Activated CD4-positive, alpha-beta memory T cell treated with anti-CD3 and anti-CD28 coated beads, Interleukin-2, amount 10 ng/mL, durations not matched to agents 7 days and 5 days (primary cell): Measurements from ENCODE around the gene TNNT2. TPM values are rescaled to one million over a fixed set of nuclear protein-coding genes. Genes with fewer than 3 reads are reported as not detected.

Experiments used
- CTCF ChIA-PET: fragments of 350-600 bp; sonication (Branson Sonifier 250); formaldehyde crosslinking; loops from one replicate; lab custom pipeline; 2021; ENCODE audit warnings: antibody characterized with exemption, inconsistent platforms; lab: Charles Lee
- POLR2A ChIA-PET: fragments of 350-600 bp; sonication (Branson Sonifier 250); formaldehyde crosslinking; loops from one replicate; lab custom pipeline; 2021; ENCODE audit warnings: antibody characterized with exemption; lab: Charles Lee
- DNase-seq: peaks from one replicate; pipeline ENCODE4 v3.0.0-alpha.2; 2020
- H3K27ac Mint-ChIP-seq: one replicate; pipeline ENCODE4 v1.8.0; 2021; ENCODE audit warnings: mild to moderate bottlenecking, mixed read lengths
- H3K27me3 Mint-ChIP-seq: one replicate; pipeline ENCODE4 v1.8.0; 2021; ENCODE audit warnings: mixed read lengths
- H3K36me3 Mint-ChIP-seq: one replicate; pipeline ENCODE4 v1.8.0; 2021; ENCODE audit warnings: low read depth, mixed read lengths
- H3K4me1 Mint-ChIP-seq: one replicate; pipeline ENCODE4 v1.8.0; 2021; ENCODE audit warnings: mixed read lengths
- H3K4me3 Mint-ChIP-seq: one replicate; pipeline ENCODE4 v1.8.0; 2021; ENCODE audit warnings: mild to moderate bottlenecking, mixed read lengths
- H3K9me3 Mint-ChIP-seq: one replicate; pipeline ENCODE4 v1.8.0; 2021; ENCODE audit warnings: mixed read lengths
- total RNA-seq, 2 experiments: library from RNA; stranded (reverse); gene quantifications; one replicate each; pipeline ENCODE4 v1.2.3, GENCODE V29; 2021

TNNT2 gene
- total RNA-seq, 2 experiments from 2014 or later, result not detected

GRCh38 chr1:201318504-201319340 lies 58.8 kb downstream of the TNNT2 start:
- no peak overlapping the region for H3K27ac Mint-ChIP-seq

GRCh38 chr1:201317551-201317950 lies 59.9 kb downstream of the TNNT2 start:
- ChIA-PET CTCF (no interaction called here), POLR2A (no interaction called here)
- DNase-seq, result no peak
- no peak overlapping the region for H3K4me3 Mint-ChIP-seq
- no peaks in the 10 kb centered on the region for H3K36me3 Mint-ChIP-seq
- H3K9me3 Mint-ChIP-seq, result no peaks in the 10 kb centered on the region
- no peak overlapping the region for H3K27ac Mint-ChIP-seq
- no peaks in the 10 kb centered on the region for H3K4me1 Mint-ChIP-seq
- H3K27me3 Mint-ChIP-seq, result peaks cover 10% of the 10 kb centered on the region

More at GRCh38 chr1:201318504-201319340, 58.8 kb downstream of the TNNT2 start:
- Mint-ChIP-seq H3K9me3 (no peaks in the 10 kb centered on the region), H3K36me3 (no peaks in the 10 kb centered on the region), H3K27me3 (peaks cover 10% of the 10 kb centered on the region), H3K4me3 (no peak overlapping the region), H3K4me1 (no peaks in the 10 kb centered on the region)
- CTCF ChIA-PET, result no interaction called here
- no peak for DNase-seq
- POLR2A ChIA-PET, result no interaction called here

GRCh38 chr1:201316556-201316955 lies 60.9 kb downstream of the TNNT2 start:
- no peak for DNase-seq
- H3K27ac Mint-ChIP-seq, result no peak overlapping the region
- no peaks in the 10 kb centered on the region for H3K9me3 Mint-ChIP-seq
- no peak overlapping the region for H3K4me3 Mint-ChIP-seq
- no peaks in the 10 kb centered on the region for H3K36me3 Mint-ChIP-seq
- ChIA-PET CTCF (interaction anchor here (1.4 kb wide), 1 partner anchor 10 kb away, joined by 3 read pairs; no protein-coding TSS in a partner anchor), POLR2A (no interaction called here)
- H3K4me1 Mint-ChIP-seq, result no peaks in the 10 kb centered on the region
- peaks cover 10% of the 10 kb centered on the region for H3K27me3 Mint-ChIP-seq

- CTCF ChIA-PET, result no interaction called here
- Mint-ChIP-seq H3K27ac (no peak overlapping the region), H3K9me3 (no peaks in the 10 kb centered on the region), H3K27me3 (peaks cover 26% of the 10 kb centered on the region), H3K36me3 (no peaks in the 10 kb centered on the region), H3K4me1 (no peaks in the 10 kb centered on the region), H3K4me3 (no peak overlapping the region)
- DNase-seq, result no peak
- POLR2A ChIA-PET, result no interaction called here
Observed at GRCh38 chr1:201313086-201313485, 64.4 kb downstream of the TNNT2 start.

GRCh38 chr1:201312298-201312697 lies 65.2 kb downstream of the TNNT2 start:
- H3K9me3 Mint-ChIP-seq, result no peaks in the 10 kb centered on the region
- ChIA-PET CTCF (no interaction called here), POLR2A (no interaction called here)
- no peak for DNase-seq
- H3K4me3 Mint-ChIP-seq, result no peak overlapping the region
- no peak overlapping the region for H3K27ac Mint-ChIP-seq
- no peaks in the 10 kb centered on the region for H3K36me3 Mint-ChIP-seq
- H3K4me1 Mint-ChIP-seq, result no peaks in the 10 kb centered on the region
- H3K27me3 Mint-ChIP-seq, result peaks cover 26% of the 10 kb centered on the region

GRCh38 chr1:201311356-201312011 lies 66.0 kb downstream of the TNNT2 start:
- H3K27me3 Mint-ChIP-seq, result peaks cover 26% of the 10 kb centered on the region
- CTCF ChIA-PET, result interaction anchor here (0.9 kb wide), 1 partner anchor 35 kb away, joined by 5 read pairs; no protein-coding TSS in a partner anchor
- no peaks in the 10 kb centered on the region for H3K4me1 Mint-ChIP-seq
- no peak for DNase-seq
- no peak overlapping the region for H3K27ac Mint-ChIP-seq
- POLR2A ChIA-PET, result no interaction called here
- no peak overlapping the region for H3K4me3 Mint-ChIP-seq
- H3K9me3 Mint-ChIP-seq, result no peaks in the 10 kb centered on the region
- H3K36me3 Mint-ChIP-seq, result no peaks in the 10 kb centered on the region

- no peaks in the 10 kb centered on the region for H3K36me3 Mint-ChIP-seq
- H3K27ac Mint-ChIP-seq, result no peak overlapping the region
- POLR2A ChIA-PET, result no interaction called here
- no peaks in the 10 kb centered on the region for H3K9me3 Mint-ChIP-seq
- CTCF ChIA-PET, result interaction anchor here (0.9 kb wide), 1 partner anchor 35 kb away, joined by 5 read pairs; no protein-coding TSS in a partner anchor
- H3K4me3 Mint-ChIP-seq, result no peak overlapping the region
- no peak for DNase-seq
- H3K4me1 Mint-ChIP-seq, result no peaks in the 10 kb centered on the region
- H3K27me3 Mint-ChIP-seq, result peaks cover 26% of the 10 kb centered on the region
Observed at GRCh38 chr1:201310986-201311355, 66.5 kb downstream of the TNNT2 start.

- H3K27me3 Mint-ChIP-seq, result peaks cover 27% of the 10 kb centered on the region
- no peak overlapping the region for H3K4me3 Mint-ChIP-seq
- no peak overlapping the region for H3K27ac Mint-ChIP-seq
- H3K4me1 Mint-ChIP-seq, result no peaks in the 10 kb centered on the region
- no peaks in the 10 kb centered on the region for H3K9me3 Mint-ChIP-seq
- no peaks in the 10 kb centered on the region for H3K36me3 Mint-ChIP-seq
- ChIA-PET CTCF (no interaction called here), POLR2A (no interaction called here)
- DNase-seq, result no peak
Observed at GRCh38 chr1:201310251-201310985, 67.1 kb downstream of the TNNT2 start.

- H3K4me3 Mint-ChIP-seq, result no peak overlapping the region
- H3K27ac Mint-ChIP-seq, result no peak overlapping the region
- ChIA-PET CTCF (no interaction called here), POLR2A (no interaction called here)
- no peaks in the 10 kb centered on the region for H3K36me3 Mint-ChIP-seq
- H3K9me3 Mint-ChIP-seq, result no peaks in the 10 kb centered on the region
- H3K4me1 Mint-ChIP-seq, result no peaks in the 10 kb centered on the region
- no peak for DNase-seq
- peaks cover 23% of the 10 kb centered on the region for H3K27me3 Mint-ChIP-seq
Observed at GRCh38 chr1:201309416-201309815, 68.1 kb downstream of the TNNT2 start.

Other genes with a start within 250 kb of the TNNT2 start
- gene TMEM9, start 223.2 kb downstream of the TNNT2 start, total RNA-seq, result 10 to 100 TPM; 16.8 to 19.8 TPM
- gene IGFN1, start 186.9 kb downstream of the TNNT2 start, total RNA-seq, result not detected
- gene PKP1, start 94.2 kb downstream of the TNNT2 start, total RNA-seq, result not detected
- not detected for gene LAD1, start 21.6 kb upstream of the TNNT2 start, total RNA-seq
- not detected for gene TNNI1, start 44.0 kb upstream of the TNNT2 start, total RNA-seq
- 10 to 100 TPM in 1 of 2 experiments, 1 to 10 TPM in 1; 9.0 to 11.4 TPM for gene PHLDA3, start 91.5 kb upstream of the TNNT2 start, total RNA-seq
- 10 to 100 TPM; 77.1 to 77.8 TPM for gene CSRP1, start 129.4 kb upstream of the TNNT2 start, total RNA-seq
- gene NAV1, start 161.4 kb upstream of the TNNT2 start, total RNA-seq, result 1 to 10 TPM; 2.8 to 3.0 TPM